NCI-H1048 (cell line): ENCODE measurements around the gene CFAP221.
A peak's percentile ranks its signal among the peaks of the same experiment; 100 is the strongest.
"Not testable (repeated sequence)": the region's sequence is repeated elsewhere in the genome, so short reads cannot be mapped to it uniquely, and the experiment has no call there.

Experiments used
- DNase-seq: peaks from one replicate; lab custom pipeline; 2025; lab: John Stamatoyannopoulos, UW

The CFAP221 gene

DNA sequence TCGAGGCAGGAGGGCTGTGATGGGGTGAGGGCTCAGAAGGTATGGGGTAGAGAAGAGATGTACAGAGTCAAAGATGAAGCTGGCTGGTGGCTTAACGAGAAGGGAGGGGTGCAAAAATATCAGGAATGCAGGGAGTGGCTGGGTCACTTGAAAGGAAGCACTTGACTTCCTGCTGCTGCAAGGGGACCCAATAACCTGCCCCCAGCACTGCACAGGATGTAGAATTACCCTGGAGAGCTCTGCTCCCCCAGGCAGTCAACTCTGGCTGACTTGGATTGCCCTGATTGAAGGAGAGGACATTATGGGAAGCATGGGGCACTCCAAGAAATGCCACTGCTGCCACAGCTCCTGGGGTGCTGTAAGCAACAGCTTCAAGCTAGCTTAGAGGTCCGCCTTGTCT, 41.8 kb downstream of the CFAP221 start:
- no peak for DNase-seq

DNA sequence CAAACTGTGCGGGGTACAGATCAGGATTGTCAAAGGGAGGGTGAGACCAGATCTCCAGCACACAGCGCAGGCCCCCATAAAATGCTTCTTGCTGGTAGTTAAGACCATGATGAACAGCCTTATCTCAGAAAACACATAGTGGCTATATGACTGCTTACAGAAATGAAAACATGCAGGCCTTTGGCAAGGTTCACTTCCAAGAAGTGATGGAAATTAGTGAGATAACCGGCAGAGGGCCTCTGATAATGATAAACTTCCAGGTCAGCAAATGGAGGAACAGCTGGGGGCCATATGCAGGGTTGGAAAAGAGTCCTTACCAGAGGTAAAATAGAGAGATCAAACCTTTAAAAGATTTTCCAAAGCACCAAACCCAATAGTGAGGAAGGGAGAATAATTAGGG, 46.6 kb downstream of the CFAP221 start:
- no peak for DNase-seq

DNA sequence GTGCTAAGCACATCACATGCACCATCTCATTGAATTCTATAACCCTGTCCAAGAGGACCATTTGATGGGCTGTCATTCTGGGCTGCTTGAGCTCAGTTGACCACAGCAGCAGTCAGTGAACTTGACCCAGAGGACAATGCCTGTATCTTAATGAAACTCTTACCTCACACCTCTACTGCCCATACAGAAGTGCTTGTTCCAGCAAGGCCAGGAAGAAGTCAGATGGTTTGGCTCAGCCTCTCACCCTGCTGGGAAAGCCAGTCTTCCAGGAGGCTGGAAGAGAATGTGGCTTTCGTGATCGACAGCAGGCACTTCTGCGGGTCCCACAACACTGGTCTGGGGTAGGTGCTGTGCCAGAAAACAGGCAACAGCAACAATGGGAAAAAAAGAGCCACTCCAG, 47.3 kb downstream of the CFAP221 start:
- no peak for DNase-seq

DNA sequence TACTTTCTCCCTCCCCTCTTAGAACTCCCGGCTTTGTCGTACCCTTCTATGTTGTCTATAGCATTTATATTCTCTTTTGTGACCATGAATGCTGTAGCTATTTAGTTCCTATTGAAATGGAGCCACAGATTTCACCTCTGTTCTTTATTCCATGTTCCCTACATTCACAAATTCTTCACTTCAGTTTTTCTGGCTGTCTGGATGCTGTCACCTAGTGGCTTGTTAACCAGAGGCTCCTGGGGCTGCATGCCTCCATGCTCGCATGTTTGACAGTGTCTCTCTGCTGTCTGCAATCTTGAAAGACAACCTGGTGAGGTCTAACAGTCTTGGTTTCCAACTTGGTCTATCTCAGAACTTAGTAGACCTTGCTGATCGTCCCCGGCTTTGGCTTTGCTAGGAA, 48.2 kb downstream of the CFAP221 start:
- no peak for DNase-seq

DNA sequence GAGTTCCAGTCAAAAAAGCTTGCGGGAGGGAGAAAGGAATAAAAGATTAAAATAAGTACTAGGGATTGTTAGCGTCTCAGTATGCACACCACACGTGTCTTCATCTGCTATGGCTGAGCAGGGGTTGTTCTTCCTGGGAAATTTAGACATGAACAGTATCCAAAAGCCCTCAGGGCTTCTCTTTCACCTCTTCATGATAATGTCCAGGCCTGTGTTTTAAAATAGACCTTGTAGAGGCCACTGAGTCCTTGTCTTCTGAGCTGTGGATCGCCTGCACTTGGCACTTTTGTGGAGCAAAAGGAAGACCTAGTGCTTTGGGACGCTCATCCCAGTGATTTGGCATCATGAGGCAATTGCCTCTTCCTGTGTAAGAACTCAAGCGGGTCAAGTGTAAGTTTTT, 52.4 kb downstream of the CFAP221 start:
- no peak for DNase-seq

DNA sequence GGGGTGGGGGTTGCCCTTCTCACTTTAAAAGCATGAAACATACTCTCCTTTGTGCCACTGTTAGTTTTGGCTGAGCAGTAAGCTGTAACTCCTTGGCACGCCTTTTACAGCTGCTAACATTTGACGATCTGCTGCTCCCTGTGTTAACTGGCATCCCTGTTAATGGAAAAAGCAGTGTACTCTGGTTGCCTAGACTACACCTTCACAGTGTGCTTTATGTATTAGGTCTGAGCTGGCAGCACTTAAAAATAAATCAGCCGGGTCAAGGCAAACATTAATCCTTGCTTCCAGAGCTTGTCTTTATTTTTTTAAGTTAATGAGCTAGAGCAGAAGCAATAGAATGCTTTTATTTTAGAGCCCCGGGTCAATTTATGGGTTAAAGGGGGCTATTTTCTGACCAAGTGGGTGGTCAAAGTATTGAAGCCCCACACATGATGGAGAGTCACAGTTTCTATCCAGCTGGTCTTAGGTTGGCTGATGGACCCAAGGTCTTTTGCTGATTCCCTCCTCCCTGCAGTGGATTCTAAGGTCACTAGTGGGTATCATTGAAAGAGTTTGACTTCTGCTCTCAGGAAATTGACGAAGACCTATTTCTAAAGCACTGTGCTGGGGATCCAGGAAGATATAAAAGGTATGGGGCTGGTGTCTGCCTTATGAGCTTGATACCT, 54.5 kb downstream of the CFAP221 start:
- DNase-seq, result no peak

DNA sequence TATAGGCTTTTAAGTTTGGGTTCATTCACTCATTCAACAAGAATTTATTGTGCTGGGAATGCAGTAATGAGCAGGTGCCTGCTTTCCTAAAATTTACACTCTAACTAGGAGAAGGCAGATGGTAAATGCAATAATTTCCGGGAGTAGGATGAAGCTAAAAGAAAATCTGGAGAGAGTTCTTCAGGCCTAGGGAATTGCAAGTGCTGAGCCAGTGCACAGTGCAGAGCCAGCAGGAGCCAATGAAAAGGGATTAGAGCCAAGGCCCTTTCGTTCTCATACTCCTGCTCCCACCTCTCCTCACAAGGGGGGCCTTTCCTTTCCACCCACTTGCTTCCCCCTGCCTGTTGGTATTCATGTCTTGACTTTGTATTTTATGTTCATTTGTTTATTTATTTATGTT, 55.1 kb downstream of the CFAP221 start:
- DNase-seq, result no peak

DNA sequence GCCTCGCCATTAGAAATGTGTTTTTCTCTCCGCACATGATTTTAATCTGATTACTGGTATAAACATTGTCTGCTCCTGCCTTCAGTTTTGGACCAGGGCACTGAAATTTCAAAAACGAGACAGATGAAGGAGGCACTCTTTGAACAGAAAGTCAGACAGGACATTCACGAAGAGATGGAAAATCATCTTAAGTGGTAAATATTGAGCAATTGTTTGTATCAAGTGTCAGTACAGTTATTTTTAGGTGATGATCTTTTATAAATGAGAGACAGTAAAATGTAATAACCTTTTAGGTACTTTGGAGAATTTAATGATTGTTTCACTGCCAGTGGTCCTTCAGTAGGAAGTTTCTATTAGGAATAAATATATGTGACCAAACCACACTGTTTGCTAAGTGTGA, 60.8 kb downstream of the CFAP221 start:
- DNase-seq, result no peak

DNA sequence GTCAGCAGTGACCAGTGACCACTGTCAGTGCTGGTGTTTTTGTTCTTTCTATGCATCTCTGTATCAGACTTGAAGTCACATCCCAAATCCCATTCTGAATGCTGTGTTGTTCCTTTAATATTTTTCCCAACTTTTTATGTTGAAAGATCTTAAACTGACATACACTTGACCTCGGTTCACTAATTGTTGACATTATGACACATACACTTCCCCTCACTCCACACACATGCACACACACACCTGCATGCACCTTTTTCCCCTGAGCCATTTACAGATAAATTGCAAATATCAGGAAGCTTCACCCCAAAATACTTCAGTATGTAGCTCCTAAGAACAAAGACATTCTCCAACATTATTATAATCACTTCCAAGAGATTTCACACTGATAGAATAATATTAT, 62.4 kb downstream of the CFAP221 start:
- no peak for DNase-seq

DNA sequence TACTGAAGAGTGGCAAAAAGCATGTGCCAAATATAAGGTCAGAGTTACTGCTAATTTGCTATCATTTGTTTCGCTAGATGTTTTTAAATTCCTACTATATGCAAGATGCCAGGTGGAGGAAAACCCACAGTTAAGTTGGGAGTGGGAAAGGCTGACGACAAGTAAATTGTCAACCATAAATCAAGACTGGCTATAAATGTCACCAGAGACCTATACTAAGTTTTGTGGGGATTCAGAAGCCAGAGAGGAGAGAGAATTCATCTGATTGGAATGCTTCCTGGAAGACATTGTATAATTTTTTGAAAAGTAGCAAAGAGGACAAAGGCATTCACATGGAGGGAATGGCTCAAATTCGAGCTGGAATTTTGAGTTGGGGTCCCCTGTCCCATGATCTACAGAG, 64.3 kb downstream of the CFAP221 start:
- DNase-seq, result no peak

DNA sequence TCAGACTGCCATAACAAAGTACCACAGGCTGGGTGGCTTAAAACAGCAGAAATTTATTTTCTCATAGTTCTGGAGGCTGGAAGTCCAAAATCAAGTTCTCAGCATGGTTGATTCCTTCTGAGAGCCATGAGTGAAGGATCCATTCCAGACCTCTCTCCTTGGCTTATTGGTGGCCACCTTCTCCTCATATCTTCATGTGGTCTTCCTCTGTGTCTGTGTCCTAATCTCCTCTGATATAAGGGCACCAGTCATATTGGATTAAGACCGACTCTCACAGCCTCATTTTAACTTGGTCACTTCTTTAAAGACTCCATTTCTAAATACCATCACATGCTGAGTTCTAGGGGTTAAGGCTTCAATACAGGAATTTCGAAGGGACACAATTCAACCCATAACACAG, 65.1 kb downstream of the CFAP221 start:
- DNase-seq, result no peak

DNA sequence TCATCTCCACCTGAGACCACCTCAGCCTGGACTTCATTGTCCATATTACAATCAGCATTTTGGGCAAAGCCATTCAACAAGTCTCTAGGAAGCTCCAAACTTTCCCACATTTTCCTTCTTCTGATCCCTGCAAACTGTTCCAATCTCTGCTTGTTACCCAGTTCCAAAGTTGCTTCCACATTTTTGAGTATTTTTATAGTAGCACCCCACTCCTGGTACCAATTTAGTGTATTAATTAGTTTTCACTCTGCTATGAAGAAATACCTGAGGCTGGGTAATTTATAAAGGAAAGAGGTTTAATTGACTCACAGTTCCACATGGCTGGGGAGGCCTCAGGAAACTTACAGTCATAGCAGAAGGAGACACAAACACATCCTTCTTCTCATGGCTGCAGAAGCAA, 69.9 kb downstream of the CFAP221 start:
- not testable (repeated sequence) for DNase-seq

DNA sequence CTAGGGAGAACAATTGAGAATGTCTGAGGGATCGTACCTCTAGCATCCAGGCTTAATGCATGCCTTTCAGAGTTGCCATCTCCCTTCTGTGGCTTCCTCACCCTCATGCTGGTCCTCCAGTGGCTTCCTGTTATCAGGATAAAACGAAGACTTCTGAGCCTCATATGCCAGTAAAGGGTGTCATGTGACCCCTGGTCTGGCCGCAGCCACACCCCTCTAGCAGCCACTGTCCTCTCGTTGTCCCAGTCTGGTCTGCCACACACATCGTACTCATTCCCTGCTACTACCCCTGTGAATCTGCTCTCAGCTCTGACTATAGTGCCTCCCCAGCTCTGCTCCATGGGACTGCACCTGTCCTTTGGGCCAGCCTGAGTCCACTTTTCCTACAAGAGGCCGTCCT, 72.2 kb downstream of the CFAP221 start:
- no peak for DNase-seq

DNA sequence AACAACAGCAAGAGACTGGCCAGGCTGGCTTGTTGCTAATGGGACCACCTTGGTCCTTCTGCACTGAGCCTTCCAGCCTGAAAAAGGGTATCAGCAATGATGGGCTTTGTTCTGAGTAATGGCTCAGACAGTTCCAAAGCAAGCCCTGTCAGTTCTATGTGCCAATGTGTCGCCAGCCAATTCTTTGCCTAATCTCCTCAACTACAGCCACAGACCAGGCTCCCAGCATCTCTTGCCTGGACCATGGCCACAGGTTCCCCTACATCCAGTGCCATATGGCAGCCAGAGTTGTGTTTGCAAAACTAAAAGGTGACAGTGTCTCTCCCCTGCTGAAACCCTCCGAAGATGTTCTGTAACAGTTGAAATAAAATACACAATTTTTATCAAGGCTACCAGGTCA, 73.2 kb downstream of the CFAP221 start:
- DNase-seq, result no peak

DNA sequence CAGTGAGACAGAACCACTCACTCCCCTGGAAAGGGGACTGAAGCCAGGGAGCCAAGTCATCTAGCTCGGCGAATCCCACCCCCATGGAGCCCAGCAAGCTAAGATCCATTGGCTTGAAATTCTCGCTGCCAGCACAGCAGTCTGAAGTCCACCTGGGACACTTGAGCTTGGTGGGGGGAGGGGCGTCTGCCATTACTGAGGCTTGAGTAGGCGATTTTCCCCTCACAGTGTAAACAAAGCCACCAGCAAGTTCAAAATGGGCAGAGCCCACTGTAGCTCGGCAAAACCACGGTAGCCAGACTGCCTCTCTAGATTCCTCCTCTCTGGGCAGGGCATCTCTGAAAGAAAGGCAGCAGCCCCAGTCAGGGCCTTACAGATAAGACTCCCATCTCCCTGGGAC, 74.5 kb downstream of the CFAP221 start:
- DNase-seq, result not testable (repeated sequence)

DNA sequence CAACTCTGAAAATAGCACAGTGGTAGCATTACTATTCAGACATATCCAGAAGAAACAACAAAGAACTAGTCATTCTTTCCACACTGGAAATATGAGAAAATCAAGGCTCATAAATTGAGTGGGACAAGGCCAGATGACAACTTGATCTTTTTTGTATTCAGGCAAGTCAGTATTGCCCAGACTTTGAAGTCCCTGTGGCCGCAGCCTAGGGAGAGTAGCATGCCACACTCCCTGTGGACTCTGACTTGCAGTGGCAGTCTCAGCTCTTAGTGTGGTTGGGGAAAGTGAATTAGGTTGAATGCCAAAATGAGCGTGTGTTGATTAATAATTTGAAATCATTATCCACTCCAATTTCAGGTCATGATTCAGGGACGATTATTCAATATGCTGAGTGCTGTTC, 81.0 kb downstream of the CFAP221 start:
- no peak for DNase-seq

DNA sequence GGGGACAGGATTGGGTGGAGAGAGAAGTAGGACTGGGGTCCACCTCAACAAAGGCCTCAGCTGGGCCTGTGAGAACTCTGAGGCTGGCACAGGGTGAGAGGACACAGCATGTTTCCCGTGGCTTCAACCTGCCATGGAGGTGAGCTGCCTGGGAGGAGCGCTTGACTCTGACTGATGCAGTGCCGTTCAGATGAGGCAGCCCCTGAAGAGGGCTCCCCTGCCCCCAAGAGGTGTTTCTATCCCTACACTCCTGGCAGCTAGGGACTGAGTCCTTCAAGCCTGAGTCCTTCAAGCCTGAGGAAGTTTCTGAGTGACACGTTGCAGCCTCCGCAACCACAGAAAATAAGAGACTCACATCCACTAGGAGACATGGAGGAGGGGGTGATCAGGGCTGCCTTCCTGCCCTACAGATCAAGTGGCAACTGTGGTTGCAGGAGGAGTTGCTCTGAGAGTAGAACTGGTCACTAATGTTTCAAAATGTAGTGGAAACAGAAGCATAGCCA, 85.1 kb downstream of the CFAP221 start:
- no peak for DNase-seq

DNA sequence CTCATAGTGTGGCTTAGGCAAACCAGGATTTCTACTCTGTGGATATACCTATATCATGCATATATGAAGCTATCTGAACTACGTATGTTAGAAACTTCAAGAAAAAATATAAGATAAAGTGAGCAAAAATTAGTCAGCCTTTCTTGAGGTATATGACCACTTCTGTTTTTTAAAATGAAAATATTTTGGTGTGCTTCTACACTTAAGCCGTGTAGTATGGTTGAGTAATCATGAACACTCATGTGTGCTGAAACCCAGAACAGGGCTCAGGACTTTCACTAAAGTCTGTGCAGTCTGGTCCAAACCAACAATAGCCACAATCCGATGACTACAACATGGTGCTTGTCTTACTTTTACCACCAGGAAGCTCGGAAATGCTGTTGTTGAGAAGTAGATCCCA, 85.9 kb downstream of the CFAP221 start:
- no peak for DNase-seq

DNA sequence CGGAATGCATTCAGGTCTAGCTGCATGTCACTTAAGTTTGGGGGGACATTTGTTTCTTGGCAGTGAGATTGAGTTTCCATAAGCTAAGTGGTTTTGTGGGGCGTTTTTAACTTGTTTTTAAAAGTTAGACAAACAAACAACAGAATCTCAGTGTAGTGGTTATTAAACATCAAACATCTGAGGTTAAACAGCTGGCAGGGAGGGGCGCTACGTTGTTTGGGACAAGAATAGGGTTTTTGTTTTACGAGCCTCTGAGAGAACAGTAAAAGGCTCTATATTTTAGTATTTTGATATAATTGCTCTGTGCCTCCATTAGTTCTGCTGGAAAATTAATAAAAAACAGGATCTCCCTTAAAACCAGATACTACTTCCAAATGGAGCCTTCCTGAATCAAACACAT, 93.1 kb downstream of the CFAP221 start:
- DNase-seq, result no peak

DNA sequence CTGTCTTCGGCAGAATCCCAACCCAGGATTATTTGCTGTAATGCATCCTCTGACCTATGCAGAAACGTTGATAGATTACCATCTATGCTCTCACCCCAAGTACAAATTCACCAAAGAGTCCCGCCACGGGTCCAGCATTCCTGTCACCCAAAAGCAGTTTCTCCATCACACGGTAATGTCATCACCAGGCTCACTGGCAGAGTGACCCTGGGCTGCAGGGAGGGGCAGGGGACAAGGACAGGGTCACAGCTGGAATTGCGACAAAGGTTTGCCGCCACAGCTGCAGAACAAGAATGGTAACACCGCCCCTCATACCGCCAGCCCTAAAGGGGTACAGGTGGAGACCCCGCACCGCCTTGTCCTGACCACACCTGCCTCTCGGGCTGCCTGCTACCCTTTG, 94.0 kb downstream of the CFAP221 start:
- no peak for DNase-seq

DNA sequence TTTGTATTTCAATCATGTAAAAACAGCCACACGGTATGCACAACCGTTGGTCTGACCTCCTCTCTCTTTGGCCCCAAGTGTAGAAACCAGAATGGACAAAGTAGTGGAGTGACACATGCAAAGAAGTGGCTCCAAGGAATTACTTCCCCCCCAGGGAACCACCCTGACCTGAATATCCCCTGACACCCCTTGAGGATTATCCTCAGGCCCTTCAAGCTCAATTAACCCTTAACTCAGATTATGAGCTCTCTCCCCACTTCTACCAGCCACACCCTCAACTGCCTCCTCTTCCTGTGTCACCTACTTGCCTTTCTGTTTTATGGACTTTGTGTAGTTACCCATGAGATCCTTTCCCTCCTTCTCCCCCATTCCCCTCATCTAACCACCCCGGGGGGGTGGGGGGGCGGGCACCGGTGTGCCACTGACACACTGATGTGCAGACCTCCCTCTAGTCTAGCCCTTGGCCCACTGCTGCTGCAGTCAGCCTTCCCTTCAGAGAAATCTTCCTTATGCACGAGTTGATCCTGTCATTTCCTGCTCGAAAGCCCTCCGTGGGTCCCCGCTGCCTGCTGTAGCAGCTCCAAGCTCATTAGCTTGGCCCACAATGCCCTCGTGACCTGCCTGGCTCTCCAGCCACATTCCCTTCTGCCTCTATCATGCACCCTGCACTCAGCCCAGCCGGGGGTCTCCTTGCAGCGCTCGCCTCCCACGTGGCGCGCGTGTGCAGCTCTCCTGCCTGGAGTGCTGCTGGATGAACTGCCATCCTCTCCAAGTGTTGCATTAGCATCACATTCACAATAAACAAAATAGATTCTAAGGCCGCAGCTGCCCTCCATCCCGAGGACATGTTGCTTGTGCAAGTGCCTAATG, 94.7 kb downstream of the CFAP221 start:
- no peak for DNase-seq

DNA sequence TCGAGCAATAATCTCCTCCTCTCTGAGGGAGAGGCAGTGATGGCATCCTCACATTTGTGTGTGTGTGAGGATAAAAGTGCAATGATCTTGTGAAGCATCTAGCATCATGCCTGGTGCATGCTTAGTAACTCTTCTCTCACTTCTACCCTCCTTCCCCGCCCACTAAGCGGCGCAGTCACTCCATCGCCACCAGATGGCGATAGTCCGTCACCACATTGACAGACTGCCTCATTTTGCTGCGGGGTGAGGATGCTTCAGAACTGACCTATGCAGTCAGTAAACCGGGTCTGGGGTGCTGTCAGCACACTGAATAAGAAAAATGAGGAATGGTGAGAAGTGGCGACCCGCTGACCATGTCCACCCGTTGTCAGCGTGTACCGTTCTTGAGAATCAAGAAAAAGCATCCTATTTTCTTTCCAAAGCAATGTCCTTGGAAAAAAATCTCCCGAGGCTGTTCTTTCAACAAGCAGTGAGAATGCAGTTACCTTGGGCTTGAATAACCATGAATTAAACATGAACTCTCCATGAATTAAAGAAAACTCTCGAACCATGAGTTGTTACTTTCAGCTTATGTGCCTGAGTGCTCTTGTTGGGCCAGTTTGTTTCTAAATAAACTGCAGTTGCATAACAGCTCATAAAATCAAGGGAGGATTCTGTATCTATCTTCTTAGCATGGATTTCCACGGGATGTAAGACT, 97.5 kb downstream of the CFAP221 start:
- peak; percentile 29 for DNase-seq

DNA sequence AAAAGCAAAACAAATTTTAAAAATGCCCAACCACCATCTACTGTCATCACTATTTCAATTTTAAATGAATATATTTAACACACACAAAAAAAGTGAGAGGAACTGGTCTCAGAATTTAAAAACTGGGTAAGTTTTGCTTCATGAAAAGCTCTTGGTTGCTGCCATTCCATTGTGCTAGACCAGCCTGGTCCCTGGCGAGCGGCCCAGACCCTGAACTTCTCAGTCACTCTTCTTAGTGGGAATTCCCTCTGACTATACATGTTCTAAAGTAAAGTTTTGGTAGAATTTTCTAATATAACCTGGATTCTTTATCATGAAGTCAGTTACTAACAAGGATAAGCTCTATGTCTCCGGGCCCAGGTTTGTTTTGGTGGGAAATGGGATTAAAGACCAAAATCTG, 99.9 kb downstream of the CFAP221 start:
- no peak for DNase-seq
